HEK293T (cell line): ENCODE measurements around the gene SEMA3D.

Experiments
- CTCF ChIA-PET: fragments of 350-600 bp; formaldehyde crosslinking; extraction: SDS; loops from one replicate; lab custom pipeline; 2021; ENCODE audit warnings: antibody characterized with exemption, inconsistent platforms; lab: Yijun Ruan, JAX
- POLR2A ChIA-PET: fragments of 350-600 bp; formaldehyde crosslinking; extraction: SDS; loops from one replicate; lab custom pipeline; 2020; ENCODE audit warnings: antibody characterized with exemption, inconsistent platforms; lab: Yijun Ruan, JAX
- DNase-seq: peaks from one replicate; pipeline ENCODE4 v3.0.0; 2012; ENCODE audit warnings: mixed read lengths; ENCODE audit errors: extremely low spot score
- ARNT ChIP-seq: fragments of 450-650 bp; IDR thresholded peaks from 2 replicates; pipeline ENCODE4 v1.6.1; 2017; ENCODE audit warnings: mild to moderate bottlenecking
- BHLHE40 ChIP-seq: fragments of 450-650 bp; IDR thresholded peaks from 2 replicates; pipeline ENCODE4 v1.6.1; 2016; ENCODE audit warnings: mild to moderate bottlenecking, moderate library complexity, borderline replicate concordance
- CTBP1 ChIP-seq: fragments of 450-650 bp; IDR thresholded peaks from 2 replicates; pipeline ENCODE4 v1.6.1; 2016; ENCODE audit warnings: borderline replicate concordance
- ELF4 ChIP-seq: fragments of 450-650 bp; IDR thresholded peaks from 2 replicates; pipeline ENCODE4 v1.6.1; 2017; ENCODE audit warnings: antibody characterized with exemption
- FOXA1 ChIP-seq: fragments of 450-650 bp; IDR thresholded peaks from 2 replicates; pipeline ENCODE4 v1.6.1; 2016; ENCODE audit warnings: mild to moderate bottlenecking
- FOXK2 ChIP-seq: fragments of 450-650 bp; IDR thresholded peaks from 2 replicates; pipeline ENCODE4 v1.6.1; 2016; ENCODE audit warnings: mild to moderate bottlenecking
- FOXM1 ChIP-seq: fragments of 450-650 bp; IDR thresholded peaks from 2 replicates; pipeline ENCODE4 v1.6.1; 2017; ENCODE audit warnings: mild to moderate bottlenecking, borderline replicate concordance
- HDGF ChIP-seq: fragments of 450-650 bp; IDR thresholded peaks from 2 replicates; pipeline ENCODE4 v1.6.1; 2017; ENCODE audit warnings: antibody characterized with exemption, borderline replicate concordance
- L3MBTL2 ChIP-seq: fragments of 450-650 bp; conservative IDR thresholded peaks from 2 replicates; pipeline ENCODE4 v1.6.1; 2016; ENCODE audit warnings: mild to moderate bottlenecking
- LEF1 ChIP-seq: fragments of 450-650 bp; IDR thresholded peaks from 2 replicates; pipeline ENCODE4 v1.6.1; 2017; ENCODE audit warnings: mild to moderate bottlenecking, borderline replicate concordance
- NFRKB ChIP-seq: fragments of 450-650 bp; IDR thresholded peaks from 2 replicates; pipeline ENCODE4 v1.6.1; 2016; ENCODE audit warnings: mild to moderate bottlenecking, moderate library complexity
- PKNOX1 ChIP-seq: fragments of 450-650 bp; IDR thresholded peaks from 2 replicates; pipeline ENCODE4 v1.6.1; 2016
- SP1 ChIP-seq: fragments of 450-650 bp; IDR thresholded peaks from 2 replicates; pipeline ENCODE4 v1.6.1; 2017
- SUZ12 ChIP-seq: fragments of 450-650 bp; IDR thresholded peaks from 2 replicates; pipeline ENCODE4 v1.6.1; 2016; ENCODE audit warnings: mild to moderate bottlenecking
- TARDBP ChIP-seq: fragments of 450-650 bp; IDR thresholded peaks from 2 replicates; pipeline ENCODE4 v1.6.1; 2016
- ZNF384 ChIP-seq: fragments of 450-650 bp; IDR thresholded peaks from 2 replicates; pipeline ENCODE4 v1.6.1; 2016

The SEMA3D gene

GRCh38 chr7:85224171-85224570, 37.3 kb upstream of the SEMA3D start:
- POLR2A ChIA-PET = no interaction called here
- CTCF ChIA-PET = no interaction called here
- no peak for DNase-seq
- TF ChIP-seq LEF1 (no peak), ELF4 (no peak), CTBP1 (no peak), ZNF384 (no peak), FOXK2 (no peak), SP1 (no peak), PKNOX1 (no peak), NFRKB (no peak), L3MBTL2 (no peak), FOXA1 (no peak), HDGF (no peak), TARDBP (no peak), BHLHE40 (no peak), FOXM1 (no peak), SUZ12 (no peak), ARNT (no peak)

GRCh38 chr7:85222522-85222921, 35.7 kb upstream of the SEMA3D start:
- CTCF ChIA-PET = no interaction called here
- TF ChIP-seq TARDBP (no peak), HDGF (no peak), ZNF384 (no peak), BHLHE40 (no peak), L3MBTL2 (no peak), SP1 (no peak), FOXK2 (no peak), FOXM1 (no peak), PKNOX1 (no peak), SUZ12 (no peak), NFRKB (no peak), LEF1 (no peak), FOXA1 (no peak)
- DNase-seq = no peak
- POLR2A ChIA-PET = no interaction called here

- POLR2A ChIA-PET = no interaction called here
- CTCF ChIA-PET = no interaction called here
- no peak for TF ChIP-seq TARDBP
- TF ChIP-seq ZNF384 = no peak
- TF ChIP-seq FOXM1 = no peak
- TF ChIP-seq PKNOX1 = no peak
- no peak for TF ChIP-seq NFRKB
- TF ChIP-seq L3MBTL2 = no peak
- no peak for TF ChIP-seq ELF4
- TF ChIP-seq FOXA1 = no peak
- TF ChIP-seq CTBP1 = no peak
- no peak for DNase-seq
Measured at GRCh38 chr7:85221796-85222195, 34.9 kb upstream of the SEMA3D start.

- TF ChIP-seq ARNT = no peak
- TF ChIP-seq SP1 = no peak
- TF ChIP-seq FOXA1 = no peak
- TF ChIP-seq CTBP1 = no peak
- no peak for TF ChIP-seq FOXM1
- no peak for TF ChIP-seq FOXK2
- no peak for TF ChIP-seq HDGF
- no peak for TF ChIP-seq ELF4
- TF ChIP-seq ZNF384 = no peak
- no peak for TF ChIP-seq TARDBP
- TF ChIP-seq BHLHE40 = no peak
- no peak for TF ChIP-seq NFRKB
- no peak for TF ChIP-seq LEF1
- no peak for TF ChIP-seq SUZ12
- TF ChIP-seq L3MBTL2 = no peak
- TF ChIP-seq PKNOX1 = no peak
- no peak for DNase-seq
- ChIA-PET CTCF (no interaction called here), POLR2A (no interaction called here)
Measured at GRCh38 chr7:85220651-85221050, 33.8 kb upstream of the SEMA3D start.

GRCh38 chr7:85220023-85220422, 33.2 kb upstream of the SEMA3D start:
- POLR2A ChIA-PET = no interaction called here
- no peak for TF ChIP-seq NFRKB
- no peak for TF ChIP-seq SUZ12
- TF ChIP-seq L3MBTL2 = no peak
- no peak for TF ChIP-seq CTBP1
- TF ChIP-seq ZNF384 = no peak
- no peak for TF ChIP-seq ARNT
- TF ChIP-seq PKNOX1 = no peak
- TF ChIP-seq FOXM1 = no peak
- TF ChIP-seq SP1 = no peak
- TF ChIP-seq LEF1 = no peak
- TF ChIP-seq BHLHE40 = no peak
- TF ChIP-seq TARDBP = no peak
- TF ChIP-seq ELF4 = no peak
- CTCF ChIA-PET = no interaction called here
- DNase-seq = no peak
